GM23338 (cell line): ENCODE measurements around the gene CYB561D1. TPM values are rescaled to one million over a fixed set of nuclear protein-coding genes. Genes with fewer than 3 reads are reported as not detected.

Experiments used
- ATAC-seq: fragments of 200-7000 bp; cut with Tn5 transposase; 3 replicates; pipeline ENCODE4 v1.9.1; 2020
- DNase-seq: peaks from one replicate; pipeline ENCODE4 v3.0.0-alpha.2; 2015; ENCODE audit warnings: low spot score
- H2AFZ ChIP-seq: fragments of 200-600 bp; sonication (generic); 2 replicates; pipeline ENCODE4 v1.8.0; 2016; ENCODE audit warnings: antibody characterized with exemption, mild to moderate bottlenecking, moderate library complexity
- H3F3A ChIP-seq: fragments of 200-600 bp; sonication (generic); replicated peaks from 2 replicates; pipeline ENCODE4 v1.8.0; 2017; ENCODE audit warnings: antibody characterized with exemption, mixed run types, low read depth
- H3K27ac ChIP-seq: fragments of 200-600 bp; sonication (generic); 2 replicates; pipeline ENCODE4 v1.6.1; 2016; ENCODE audit warnings: low read depth
- H3K27me3 ChIP-seq: fragments of 200-600 bp; sonication (generic); 2 replicates; pipeline ENCODE4 v1.8.0; 2016; ENCODE audit warnings: mild to moderate bottlenecking, mixed run types, moderate library complexity; ENCODE audit not compliant: insufficient read depth
- H3K36me3 ChIP-seq: fragments of 200-600 bp; sonication (generic); 2 replicates; pipeline ENCODE4 v1.8.0; 2016; ENCODE audit warnings: mild to moderate bottlenecking; ENCODE audit not compliant: insufficient read depth
- H3K4me1 ChIP-seq: fragments of 200-600 bp; sonication (generic); 2 replicates; pipeline ENCODE4 v1.8.0; 2016; ENCODE audit warnings: mild to moderate bottlenecking, moderate library complexity; ENCODE audit not compliant: insufficient read depth
- H3K4me2 ChIP-seq: fragments of 200-600 bp; sonication (generic); 2 replicates; pipeline ENCODE4 v1.7.1; 2017; ENCODE audit warnings: mixed run types
- H3K4me3 ChIP-seq: fragments of 200-600 bp; sonication (generic); 2 replicates; pipeline ENCODE4 v1.6.1; 2016; ENCODE audit warnings: mixed run types
- H3K79me2 ChIP-seq: fragments of 200-600 bp; sonication (generic); replicated peaks from 2 replicates; pipeline ENCODE4 v1.8.0; 2017; ENCODE audit warnings: mild to moderate bottlenecking; ENCODE audit not compliant: insufficient read depth
- H3K9me2 ChIP-seq: fragments of 200-600 bp; sonication (generic); 2 replicates; pipeline ENCODE4 v1.8.0; 2017; ENCODE audit not compliant: insufficient read depth
- H4K20me1 ChIP-seq: fragments of 200-600 bp; sonication (generic); replicated peaks from 2 replicates; pipeline ENCODE4 v1.8.0; 2017; ENCODE audit warnings: mild to moderate bottlenecking; ENCODE audit not compliant: insufficient read depth
- H3K27ac Mint-ChIP-seq: 2 replicates; pipeline ENCODE4 v1.8.0; 2020; ENCODE audit warnings: inconsistent platforms, mild to moderate bottlenecking, moderate library complexity, mixed read lengths
- H3K27me3 Mint-ChIP-seq: 3 replicates; pipeline ENCODE4 v1.8.0; 2022; ENCODE audit warnings: low read depth, mild to moderate bottlenecking, moderate library complexity, mixed read lengths, inconsistent platforms; ENCODE audit not compliant: insufficient read depth, poor library complexity
- H3K36me3 Mint-ChIP-seq: 3 replicates; pipeline ENCODE4 v1.8.0; 2021; ENCODE audit warnings: low read depth, mild to moderate bottlenecking, inconsistent platforms, moderate library complexity, mixed read lengths
- H3K4me1 Mint-ChIP-seq: 3 replicates; pipeline ENCODE4 v1.8.0; 2020; ENCODE audit warnings: mild to moderate bottlenecking, inconsistent platforms, mixed read lengths
- H3K4me3 Mint-ChIP-seq: 3 replicates; pipeline ENCODE4 v1.8.0; 2021; ENCODE audit warnings: moderate library complexity, mild to moderate bottlenecking, inconsistent platforms, mixed read lengths
- H3K9me3 Mint-ChIP-seq: 3 replicates; pipeline ENCODE4 v1.8.0; 2020; ENCODE audit warnings: moderate library complexity, mild to moderate bottlenecking, inconsistent platforms, mixed read lengths
- CTCF ChIP-seq, 2 experiments: fragments of 200-600 bp in 1 of 2; sonication (generic) in 1 of 2; conservative IDR thresholded peaks; 2 replicates each; pipeline versions ENCODE4 v1.5.1 to v1.6.1; 2016 to 2017; ENCODE audit warnings: antibody characterized with exemption in 2 of 2, low read depth in 2 of 2, mild to moderate bottlenecking in 2 of 2, moderate library complexity in 1 of 2
- ETS1 ChIP-seq: IDR thresholded peaks from 2 replicates; pipeline ENCODE4 v1.6.1; 2016; ENCODE audit warnings: antibody characterized with exemption
- EZH2phosphoT487 ChIP-seq: fragments of 200-600 bp; sonication (generic); IDR thresholded peaks from one replicate; pipeline ENCODE4 v1.8.1; 2018; ENCODE audit warnings: antibody characterized with exemption; ENCODE audit not compliant: unreplicated experiment
- NANOG ChIP-seq: IDR thresholded peaks from 2 replicates; pipeline ENCODE4 v1.6.1; 2016; ENCODE audit warnings: antibody characterized with exemption, borderline replicate concordance
- POLR2AphosphoS5 ChIP-seq: IDR thresholded peaks from 2 replicates; pipeline ENCODE4 v1.6.1; 2016; ENCODE audit warnings: antibody characterized with exemption, low read depth
- REST ChIP-seq: IDR thresholded peaks from one replicate; pipeline ENCODE4 v1.6.1; 2018; ENCODE audit warnings: antibody characterized with exemption; ENCODE audit not compliant: unreplicated experiment
- polyA plus RNA-seq: library from polyadenylated mRNA; unstranded; fragments of >200 nt; fragmentation: Nextera tagmentation; extraction: Ambion mirVana; gene quantifications from 2 replicates; pipeline ENCODE4 v1.2.1, GENCODE V29; 2016
- total RNA-seq: library from RNA; depleted of rRNA; stranded (reverse); fragments of >200 nt; shearing (Covaris generic); gene quantifications from 2 replicates; pipeline ENCODE4 v1.2.3, GENCODE V29; 2014
- TF ChIP-seq, protein P1 (sequence below): fragments of 250-450 bp; sonication (Bioruptor Pico); IDR thresholded peaks from 2 replicates; pipeline ENCODE4 v1.5.0; 2020; ENCODE audit warnings: mild to moderate bottlenecking, moderate library complexity

The CYB561D1 gene
- total and polyA plus RNA-seq, 2 experiments from 2014 or later = 0.95 to 2.7 TPM

- ATAC-seq (no peak), DNase-seq (peak; percentile 58)
- H3K9me3 Mint-ChIP-seq = no peaks in the 10 kb centered on the region; the same call in 2 of the 3 replicates
- Histone ChIP-seq H3K4me2 (no peak overlapping the region), H2AFZ (no peak overlapping the region), H4K20me1 (no peaks in the 10 kb centered on the region), H3K9me2 (no peaks in the 10 kb centered on the region), H3K4me1 (peaks cover 15% of the 10 kb centered on the region), H3K27me3 (no peaks in the 10 kb centered on the region), H3K4me3 (no peak overlapping the region), H3K27ac (no peak overlapping the region), H3F3A (peaks cover 8% of the 10 kb centered on the region; the same call in 1 of the 2 replicates), H3K36me3 (no peaks in the 10 kb centered on the region), H3K79me2 (no peaks in the 10 kb centered on the region)
- 0 out of 2 replicates have a peak overlapping the region, but pooled peaks have one; percentile 44 for H3K27ac Mint-ChIP-seq
- H3K36me3 Mint-ChIP-seq = peaks cover 22% of the 10 kb centered on the region; the same call in 2 of the 3 replicates
- peaks cover 11% of the 10 kb centered on the region for H3K27me3 Mint-ChIP-seq
- peak; percentile 47 to 69 for TF ChIP-seq CTCF (conservative IDR thresholded peaks at IDR 0.05; ENCODE audit: low read depth in 2 of 2)
- TF ChIP-seq, protein P1, sequence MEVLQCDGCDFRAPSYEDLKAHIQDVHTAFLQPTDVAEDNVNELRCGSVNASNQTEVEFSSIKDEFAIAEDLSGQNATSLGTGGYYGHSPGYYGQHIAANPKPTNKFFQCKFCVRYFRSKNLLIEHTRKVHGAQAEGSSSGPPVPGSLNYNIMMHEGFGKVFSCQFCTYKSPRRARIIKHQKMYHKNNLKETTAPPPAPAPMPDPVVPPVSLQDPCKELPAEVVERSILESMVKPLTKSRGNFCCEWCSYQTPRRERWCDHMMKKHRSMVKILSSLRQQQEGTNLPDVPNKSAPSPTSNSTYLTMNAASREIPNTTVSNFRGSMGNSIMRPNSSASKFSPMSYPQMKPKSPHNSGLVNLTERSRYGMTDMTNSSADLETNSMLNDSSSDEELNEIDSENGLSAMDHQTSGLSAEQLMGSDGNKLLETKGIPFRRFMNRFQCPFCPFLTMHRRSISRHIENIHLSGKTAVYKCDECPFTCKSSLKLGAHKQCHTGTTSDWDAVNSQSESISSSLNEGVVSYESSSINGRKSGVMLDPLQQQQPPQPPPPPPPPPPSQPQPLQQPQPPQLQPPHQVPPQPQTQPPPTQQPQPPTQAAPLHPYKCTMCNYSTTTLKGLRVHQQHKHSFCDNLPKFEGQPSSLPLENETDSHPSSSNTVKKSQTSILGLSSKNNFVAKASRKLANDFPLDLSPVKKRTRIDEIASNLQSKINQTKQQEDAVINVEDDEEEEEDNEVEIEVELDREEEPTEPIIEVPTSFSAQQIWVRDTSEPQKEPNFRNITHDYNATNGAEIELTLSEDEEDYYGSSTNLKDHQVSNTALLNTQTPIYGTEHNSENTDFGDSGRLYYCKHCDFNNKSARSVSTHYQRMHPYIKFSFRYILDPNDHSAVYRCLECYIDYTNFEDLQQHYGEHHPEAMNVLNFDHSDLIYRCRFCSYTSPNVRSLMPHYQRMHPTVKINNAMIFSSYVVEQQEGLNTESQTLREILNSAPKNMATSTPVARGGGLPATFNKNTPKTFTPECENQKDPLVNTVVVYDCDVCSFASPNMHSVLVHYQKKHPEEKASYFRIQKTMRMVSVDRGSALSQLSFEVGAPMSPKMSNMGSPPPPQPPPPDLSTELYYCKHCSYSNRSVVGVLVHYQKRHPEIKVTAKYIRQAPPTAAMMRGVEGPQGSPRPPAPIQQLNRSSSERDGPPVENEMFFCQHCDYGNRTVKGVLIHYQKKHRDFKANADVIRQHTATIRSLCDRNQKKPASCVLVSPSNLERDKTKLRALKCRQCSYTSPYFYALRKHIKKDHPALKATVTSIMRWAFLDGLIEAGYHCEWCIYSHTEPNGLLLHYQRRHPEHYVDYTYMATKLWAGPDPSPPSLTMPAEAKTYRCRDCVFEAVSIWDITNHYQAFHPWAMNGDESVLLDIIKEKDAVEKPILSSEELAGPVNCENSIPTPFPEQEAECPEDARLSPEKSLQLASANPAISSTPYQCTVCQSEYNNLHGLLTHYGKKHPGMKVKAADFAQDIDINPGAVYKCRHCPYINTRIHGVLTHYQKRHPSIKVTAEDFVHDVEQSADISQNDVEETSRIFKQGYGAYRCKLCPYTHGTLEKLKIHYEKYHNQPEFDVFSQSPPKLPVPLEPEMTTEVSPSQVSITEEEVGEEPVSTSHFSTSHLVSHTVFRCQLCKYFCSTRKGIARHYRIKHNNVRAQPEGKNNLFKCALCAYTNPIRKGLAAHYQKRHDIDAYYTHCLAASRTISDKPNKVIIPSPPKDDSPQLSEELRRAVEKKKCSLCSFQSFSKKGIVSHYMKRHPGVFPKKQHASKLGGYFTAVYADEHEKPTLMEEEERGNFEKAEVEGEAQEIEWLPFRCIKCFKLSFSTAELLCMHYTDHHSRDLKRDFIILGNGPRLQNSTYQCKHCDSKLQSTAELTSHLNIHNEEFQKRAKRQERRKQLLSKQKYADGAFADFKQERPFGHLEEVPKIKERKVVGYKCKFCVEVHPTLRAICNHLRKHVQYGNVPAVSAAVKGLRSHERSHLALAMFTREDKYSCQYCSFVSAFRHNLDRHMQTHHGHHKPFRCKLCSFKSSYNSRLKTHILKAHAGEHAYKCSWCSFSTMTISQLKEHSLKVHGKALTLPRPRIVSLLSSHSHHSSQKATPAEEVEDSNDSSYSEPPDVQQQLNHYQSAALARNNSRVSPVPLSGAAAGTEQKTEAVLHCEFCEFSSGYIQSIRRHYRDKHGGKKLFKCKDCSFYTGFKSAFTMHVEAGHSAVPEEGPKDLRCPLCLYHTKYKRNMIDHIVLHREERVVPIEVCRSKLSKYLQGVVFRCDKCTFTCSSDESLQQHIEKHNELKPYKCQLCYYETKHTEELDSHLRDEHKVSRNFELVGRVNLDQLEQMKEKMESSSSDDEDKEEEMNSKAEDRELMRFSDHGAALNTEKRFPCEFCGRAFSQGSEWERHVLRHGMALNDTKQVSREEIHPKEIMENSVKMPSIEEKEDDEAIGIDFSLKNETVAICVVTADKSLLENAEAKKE (CRISPR knock-in tag) = no peak
- H3K4me3 Mint-ChIP-seq = no peak overlapping the region
- peaks cover 17% of the 10 kb centered on the region for H3K4me1 Mint-ChIP-seq
Observed at GRCh38 chr1:109488201-109488600, 5.7 kb upstream of the CYB561D1 start.

DNA sequence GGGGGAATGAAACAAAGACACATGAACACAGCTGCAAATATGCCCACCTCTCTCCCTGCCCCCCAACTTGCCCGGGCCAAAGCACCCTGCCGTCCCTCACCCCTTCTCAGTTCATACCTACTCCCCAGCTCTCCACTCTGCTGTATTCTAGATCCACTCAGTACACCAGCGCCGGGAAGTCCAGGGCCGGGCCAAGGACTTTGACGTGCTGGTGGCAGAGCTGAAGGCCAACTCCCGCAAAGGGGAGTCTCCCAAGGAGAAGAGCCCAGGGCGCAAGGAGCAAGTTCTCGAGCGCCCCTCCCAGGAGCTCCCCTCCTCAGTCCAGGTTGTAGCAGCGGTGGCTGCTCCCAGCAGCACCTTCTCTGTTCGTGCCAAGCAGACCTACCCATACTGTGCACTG is 5.2 kb upstream of the CYB561D1 start:
- no peak for TF ChIP-seq ETS1
- TF ChIP-seq EZH2phosphoT487 = no peak
- no peak for TF ChIP-seq NANOG
- no peak for TF ChIP-seq POLR2AphosphoS5
- no peak for TF ChIP-seq REST
- H3K27me3 Mint-ChIP-seq = peaks cover 7% of the 10 kb centered on the region
- H3K4me2 ChIP-seq = no peak overlapping the region

More for the DNA sequence above, 5.2 kb upstream of the CYB561D1 start:
- Histone ChIP-seq H3K36me3 (no peaks in the 10 kb centered on the region), H4K20me1 (no peaks in the 10 kb centered on the region), H3K4me3 (no peak overlapping the region), H3K27me3 (no peaks in the 10 kb centered on the region), H3K9me2 (no peaks in the 10 kb centered on the region), H3K79me2 (no peaks in the 10 kb centered on the region), H2AFZ (no peak overlapping the region), H3K27ac (no peak overlapping the region), H3K4me1 (peaks cover 15% of the 10 kb centered on the region), H3F3A (peaks cover 8% of the 10 kb centered on the region; the same call in 1 of the 2 replicates)
- H3K27ac Mint-ChIP-seq = no peak overlapping the region
- no peaks in the 10 kb centered on the region; the same call in 2 of the 3 replicates for H3K9me3 Mint-ChIP-seq
- H3K4me1 Mint-ChIP-seq = peaks cover 17% of the 10 kb centered on the region
- DNase-seq (no peak), ATAC-seq (no peak)
- no peak overlapping the region for H3K4me3 Mint-ChIP-seq
- H3K36me3 Mint-ChIP-seq = peaks cover 22% of the 10 kb centered on the region; the same call in 2 of the 3 replicates
